Stromal cell of bone marrow (primary cell): ENCODE results near the gene LRRC73.
"Not testable (repeated sequence)": the region's sequence is repeated elsewhere in the genome, so short reads cannot be mapped to it uniquely, and the experiment has no call there.

Source experiments
- DNase-seq: peaks from one replicate; pipeline ENCODE4 v3.0.0-alpha.2; 2012; ENCODE audit warnings: low read depth

LRRC73 gene

GRCh38 chr6:43509984-43510826 lies at the start of gene LRRC73:
TSS of gene LRRC73 (minus strand) at chr6:43510346. CDS start at chr6:43509785, 561 bp downstream.
- peak; percentile 78 for DNase-seq

- no peak for DNase-seq
These were observed 49.2 kb upstream of the LRRC73 start for GRCh38 chr6:43559328-43559727.

GRCh38 chr6:43557620-43558019 lies 47.5 kb upstream of the LRRC73 start:
- DNase-seq: not testable (repeated sequence)

GRCh38 chr6:43547222-43547621 lies 37.1 kb upstream of the LRRC73 start:
- DNase-seq: no peak

GRCh38 chr6:43544461-43544860 lies 34.3 kb upstream of the LRRC73 start:
- no peak for DNase-seq

GRCh38 chr6:43541774-43542471 lies 31.8 kb upstream of the LRRC73 start:
- no peak for DNase-seq

GRCh38 chr6:43540507-43540906 lies 30.4 kb upstream of the LRRC73 start:
- DNase-seq: no peak

- not testable (repeated sequence) for DNase-seq
These were observed 29.3 kb upstream of the LRRC73 start for GRCh38 chr6:43539409-43539808.

GRCh38 chr6:43538986-43539385 lies 28.8 kb upstream of the LRRC73 start:
- DNase-seq: not testable (repeated sequence)

- no peak for DNase-seq
These were observed 22.1 kb upstream of the LRRC73 start for GRCh38 chr6:43532201-43532600.

GRCh38 chr6:43524483-43524961 lies 14.4 kb upstream of the LRRC73 start:
- no peak for DNase-seq

- DNase-seq: no peak
These were observed 13.1 kb upstream of the LRRC73 start for GRCh38 chr6:43523284-43523683.

- no peak for DNase-seq
These were observed 12.6 kb upstream of the LRRC73 start for GRCh38 chr6:43522547-43523261.

- DNase-seq: no peak
These were observed 11.7 kb upstream of the LRRC73 start for GRCh38 chr6:43521836-43522235.

- no peak for DNase-seq
These were observed 10.0 kb upstream of the LRRC73 start for GRCh38 chr6:43520097-43520496.

GRCh38 chr6:43517505-43518357 lies 7.6 kb upstream of the LRRC73 start:
- DNase-seq: no peak

- DNase-seq: peak; percentile 96
These were observed 6.8 kb upstream of the LRRC73 start, which contains the start of the genes POLR1C and YIPF3 for GRCh38 chr6:43516697-43517504. TSS of gene POLR1C (plus strand) at chr6:43517089. CDS start at chr6:43517110, 21 bp downstream. TSS of gene YIPF3 (minus strand) at chr6:43516926. CDS start at chr6:43516807, 119 bp downstream.

- no peak for DNase-seq
These were observed 6.2 kb upstream of the LRRC73 start for GRCh38 chr6:43516367-43516696.

GRCh38 chr6:43515808-43516207 lies 5.7 kb upstream of the LRRC73 start:
- no peak for DNase-seq

GRCh38 chr6:43511824-43512415 lies 1.8 kb upstream of the LRRC73 start:
- DNase-seq: no peak
